GM23338 (cell line): ENCODE results near the gene INPP5D. TPM values are rescaled to one million over a fixed set of nuclear protein-coding genes. Genes with fewer than 3 reads are reported as not detected.

Experiments used
- ATAC-seq: fragments of 200-7000 bp; cut with Tn5 transposase; 3 replicates; pipeline ENCODE4 v1.9.1; 2020
- DNase-seq: peaks from one replicate; pipeline ENCODE4 v3.0.0-alpha.2; 2015; ENCODE audit warnings: low spot score
- H2AFZ ChIP-seq: fragments of 200-600 bp; sonication (generic); 2 replicates; pipeline ENCODE4 v1.8.0; 2016; ENCODE audit warnings: antibody characterized with exemption, mild to moderate bottlenecking, moderate library complexity
- H3F3A ChIP-seq: fragments of 200-600 bp; sonication (generic); replicated peaks from 2 replicates; pipeline ENCODE4 v1.8.0; 2017; ENCODE audit warnings: antibody characterized with exemption, mixed run types, low read depth
- H3K27ac ChIP-seq: fragments of 200-600 bp; sonication (generic); 2 replicates; pipeline ENCODE4 v1.6.1; 2016; ENCODE audit warnings: low read depth
- H3K27me3 ChIP-seq: fragments of 200-600 bp; sonication (generic); 2 replicates; pipeline ENCODE4 v1.8.0; 2016; ENCODE audit warnings: mild to moderate bottlenecking, mixed run types, moderate library complexity; ENCODE audit not compliant: insufficient read depth
- H3K36me3 ChIP-seq: fragments of 200-600 bp; sonication (generic); 2 replicates; pipeline ENCODE4 v1.8.0; 2016; ENCODE audit warnings: mild to moderate bottlenecking; ENCODE audit not compliant: insufficient read depth
- H3K4me1 ChIP-seq: fragments of 200-600 bp; sonication (generic); 2 replicates; pipeline ENCODE4 v1.8.0; 2016; ENCODE audit warnings: mild to moderate bottlenecking, moderate library complexity; ENCODE audit not compliant: insufficient read depth
- H3K4me2 ChIP-seq: fragments of 200-600 bp; sonication (generic); 2 replicates; pipeline ENCODE4 v1.7.1; 2017; ENCODE audit warnings: mixed run types
- H3K4me3 ChIP-seq: fragments of 200-600 bp; sonication (generic); 2 replicates; pipeline ENCODE4 v1.6.1; 2016; ENCODE audit warnings: mixed run types
- H3K79me2 ChIP-seq: fragments of 200-600 bp; sonication (generic); replicated peaks from 2 replicates; pipeline ENCODE4 v1.8.0; 2017; ENCODE audit warnings: mild to moderate bottlenecking; ENCODE audit not compliant: insufficient read depth
- H3K9me2 ChIP-seq: fragments of 200-600 bp; sonication (generic); 2 replicates; pipeline ENCODE4 v1.8.0; 2017; ENCODE audit not compliant: insufficient read depth
- H4K20me1 ChIP-seq: fragments of 200-600 bp; sonication (generic); replicated peaks from 2 replicates; pipeline ENCODE4 v1.8.0; 2017; ENCODE audit warnings: mild to moderate bottlenecking; ENCODE audit not compliant: insufficient read depth
- H3K27ac Mint-ChIP-seq: 2 replicates; pipeline ENCODE4 v1.8.0; 2020; ENCODE audit warnings: inconsistent platforms, mild to moderate bottlenecking, moderate library complexity, mixed read lengths
- H3K27me3 Mint-ChIP-seq: 3 replicates; pipeline ENCODE4 v1.8.0; 2022; ENCODE audit warnings: low read depth, mild to moderate bottlenecking, moderate library complexity, mixed read lengths, inconsistent platforms; ENCODE audit not compliant: insufficient read depth, poor library complexity
- H3K36me3 Mint-ChIP-seq: 3 replicates; pipeline ENCODE4 v1.8.0; 2021; ENCODE audit warnings: low read depth, mild to moderate bottlenecking, inconsistent platforms, moderate library complexity, mixed read lengths
- H3K4me1 Mint-ChIP-seq: 3 replicates; pipeline ENCODE4 v1.8.0; 2020; ENCODE audit warnings: mild to moderate bottlenecking, inconsistent platforms, mixed read lengths
- H3K4me3 Mint-ChIP-seq: 3 replicates; pipeline ENCODE4 v1.8.0; 2021; ENCODE audit warnings: moderate library complexity, mild to moderate bottlenecking, inconsistent platforms, mixed read lengths
- H3K9me3 Mint-ChIP-seq: 3 replicates; pipeline ENCODE4 v1.8.0; 2020; ENCODE audit warnings: moderate library complexity, mild to moderate bottlenecking, inconsistent platforms, mixed read lengths
- CTCF ChIP-seq, 2 experiments: fragments of 200-600 bp in 1 of 2; sonication (generic) in 1 of 2; conservative IDR thresholded peaks; 2 replicates each; pipeline versions ENCODE4 v1.5.1 to v1.6.1; 2016 to 2017; ENCODE audit warnings: antibody characterized with exemption in 2 of 2, low read depth in 2 of 2, mild to moderate bottlenecking in 2 of 2, moderate library complexity in 1 of 2
- ETS1 ChIP-seq: IDR thresholded peaks from 2 replicates; pipeline ENCODE4 v1.6.1; 2016; ENCODE audit warnings: antibody characterized with exemption
- EZH2 ChIP-seq: fragments of 200-600 bp; sonication (generic); IDR thresholded peaks from one replicate; pipeline ENCODE4 v1.8.0; 2017; ENCODE audit warnings: antibody characterized with exemption, mild to moderate bottlenecking, low read depth; ENCODE audit not compliant: unreplicated experiment
- EZH2phosphoT487 ChIP-seq: fragments of 200-600 bp; sonication (generic); IDR thresholded peaks from one replicate; pipeline ENCODE4 v1.8.1; 2018; ENCODE audit warnings: antibody characterized with exemption; ENCODE audit not compliant: unreplicated experiment
- JUNB ChIP-seq: IDR thresholded peaks from one replicate; pipeline ENCODE4 v1.6.1; 2016; ENCODE audit warnings: antibody characterized with exemption; ENCODE audit not compliant: unreplicated experiment
- NANOG ChIP-seq: IDR thresholded peaks from 2 replicates; pipeline ENCODE4 v1.6.1; 2016; ENCODE audit warnings: antibody characterized with exemption, borderline replicate concordance
- POLR2AphosphoS5 ChIP-seq: IDR thresholded peaks from 2 replicates; pipeline ENCODE4 v1.6.1; 2016; ENCODE audit warnings: antibody characterized with exemption, low read depth
- REST ChIP-seq: IDR thresholded peaks from one replicate; pipeline ENCODE4 v1.6.1; 2018; ENCODE audit warnings: antibody characterized with exemption; ENCODE audit not compliant: unreplicated experiment
- STAT1 ChIP-seq: IDR thresholded peaks from one replicate; pipeline ENCODE4 v1.6.1; 2016; ENCODE audit warnings: antibody characterized with exemption; ENCODE audit not compliant: unreplicated experiment
- ZNF114 ChIP-seq: fragments of 250-450 bp; sonication (Bioruptor Pico); IDR thresholded peaks from 2 replicates; pipeline ENCODE4 v1.5.0; 2020; ENCODE audit warnings: mild to moderate bottlenecking, moderate library complexity
- ZNF462 ChIP-seq: fragments of 250-450 bp; sonication (Bioruptor Pico); IDR thresholded peaks from 2 replicates; pipeline ENCODE4 v1.5.0; 2020; ENCODE audit warnings: mild to moderate bottlenecking, moderate library complexity
- polyA plus RNA-seq: library from polyadenylated mRNA; unstranded; fragments of >200 nt; fragmentation: Nextera tagmentation; extraction: Ambion mirVana; gene quantifications from 2 replicates; pipeline ENCODE4 v1.2.1, GENCODE V29; 2016
- total RNA-seq: library from RNA; depleted of rRNA; stranded (reverse); fragments of >200 nt; shearing (Covaris generic); gene quantifications from 2 replicates; pipeline ENCODE4 v1.2.3, GENCODE V29; 2014

Gene INPP5D
- total and polyA plus RNA-seq, 2 experiments from 2014 or later = 6.6 to 8.3 TPM

GRCh38 chr2:233228376-233228775 lies 168.2 kb downstream of the INPP5D start (continued):
- no peak for TF ChIP-seq ETS1
- no peak for TF ChIP-seq JUNB
- TF ChIP-seq NANOG = no peak
- TF ChIP-seq CTCF (conservative IDR thresholded peaks at IDR 0.05; ENCODE audit: low read depth in 2 of 2) = no peak

- Histone ChIP-seq H3K4me2 (no peak overlapping the region), H3K79me2 (no peaks in the 10 kb centered on the region), H3K4me1 (no peaks in the 10 kb centered on the region), H3K4me3 (no peak overlapping the region), H2AFZ (no peak overlapping the region), H3K27ac (no peak overlapping the region), H3K27me3 (no peaks in the 10 kb centered on the region), H3F3A (no peaks in the 10 kb centered on the region), H3K36me3 (no peaks in the 10 kb centered on the region), H4K20me1 (no peaks in the 10 kb centered on the region), H3K9me2 (no peaks in the 10 kb centered on the region)
- ATAC-seq = no peak
- Mint-ChIP-seq H3K27ac (no peak overlapping the region), H3K4me1 (no peaks in the 10 kb centered on the region), H3K27me3 (peaks cover 1% of the 10 kb centered on the region), H3K4me3 (no peak overlapping the region), H3K36me3 (no peaks in the 10 kb centered on the region), H3K9me3 (no peaks in the 10 kb centered on the region)
- DNase-seq = no peak
- TF ChIP-seq REST (no peak), ZNF114 (CRISPR knock-in tag) (no peak), POLR2AphosphoS5 (no peak), EZH2 (no peak), NANOG (no peak), ZNF462 (no peak), STAT1 (no peak), EZH2phosphoT487 (no peak)
These were observed 173.6 kb downstream of the INPP5D start for GRCh38 chr2:233233618-233234230.
